Measurements from ENCODE around the gene TUBG2.

Gene TUBG2

GRCh38 chr17:42706732-42707131 is 47.6 kb downstream of the TUBG2 start:
- H3K4me3 ChIP-seq (ENCODE audit: low read length, poor library complexity, severe bottlenecking), result no peak overlapping the region
- TF ChIP-seq EZH2phosphoT487 (IDR thresholded peaks at IDR 0.05; ENCODE audit: borderline replicate concordance), result peak; percentile 53; the same call in 1 of the 2 replicates
- TF ChIP-seq CTCF (conservative IDR thresholded peaks at IDR 0.05; ENCODE audit: low read length), result no peak
- no peaks in the 10 kb centered on the region for H3K27me3 ChIP-seq (ENCODE audit: insufficient read depth, low read length, poor library complexity, severe bottlenecking)
- no peak overlapping the region for H2AFZ ChIP-seq (ENCODE audit: low read length)
- H3K4me1 ChIP-seq (ENCODE audit: insufficient read depth, low read length, poor library complexity, severe bottlenecking), result peaks cover 7% of the 10 kb centered on the region
- H3K36me3 ChIP-seq (ENCODE audit: insufficient read depth, low read length), result peaks cover 58% of the 10 kb centered on the region; the same call in 1 of the 2 replicates
- peaks cover 4% of the 10 kb centered on the region for H4K20me1 ChIP-seq (ENCODE audit: insufficient read depth, low read length, poor library complexity, severe bottlenecking)
- H3K9ac ChIP-seq (ENCODE audit: low read depth, low read length, poor library complexity, severe bottlenecking), result no peak overlapping the region
- no peaks in the 10 kb centered on the region for H3F3A ChIP-seq (ENCODE audit: low read depth)
- no peaks in the 10 kb centered on the region for H3K9me3 ChIP-seq (ENCODE audit: insufficient read depth, low read depth, low read length)
- H3K4me2 ChIP-seq (ENCODE audit: low read depth, low read length, poor library complexity, severe bottlenecking), result no peak overlapping the region
- no peaks in the 10 kb centered on the region for H3K9me2 ChIP-seq (replicated peaks; ENCODE audit: low read depth, low read length)
- no peaks in the 10 kb centered on the region for H3K79me2 ChIP-seq (ENCODE audit: insufficient read depth, low read length)

- no peak overlapping the region for H3K9ac ChIP-seq (ENCODE audit: low read depth, low read length, poor library complexity, severe bottlenecking)
- peaks cover 7% of the 10 kb centered on the region for H3K4me1 ChIP-seq (ENCODE audit: insufficient read depth, low read length, poor library complexity, severe bottlenecking)
- no peaks in the 10 kb centered on the region for H3K79me2 ChIP-seq (ENCODE audit: insufficient read depth, low read length)
- H4K20me1 ChIP-seq (ENCODE audit: insufficient read depth, low read length, poor library complexity, severe bottlenecking), result peaks cover 4% of the 10 kb centered on the region
- no peak overlapping the region for H3K4me3 ChIP-seq (ENCODE audit: low read length, poor library complexity, severe bottlenecking)
- H3K9me2 ChIP-seq (replicated peaks; ENCODE audit: low read depth, low read length), result no peaks in the 10 kb centered on the region
- H3F3A ChIP-seq (ENCODE audit: low read depth), result no peaks in the 10 kb centered on the region
- TF ChIP-seq EZH2phosphoT487 (IDR thresholded peaks at IDR 0.05; ENCODE audit: borderline replicate concordance) (no peak), CTCF (conservative IDR thresholded peaks at IDR 0.05; ENCODE audit: low read length) (no peak)
- no peaks in the 10 kb centered on the region for H3K9me3 ChIP-seq (ENCODE audit: insufficient read depth, low read depth, low read length)
- H2AFZ ChIP-seq (ENCODE audit: low read length), result no peak overlapping the region
- peaks cover 61% of the 10 kb centered on the region; the same call in 1 of the 2 replicates for H3K36me3 ChIP-seq (ENCODE audit: insufficient read depth, low read length)
- H3K4me2 ChIP-seq (ENCODE audit: low read depth, low read length, poor library complexity, severe bottlenecking), result no peak overlapping the region
- H3K27me3 ChIP-seq (ENCODE audit: insufficient read depth, low read length, poor library complexity, severe bottlenecking), result no peaks in the 10 kb centered on the region
Observed at GRCh38 chr17:42708588-42708987, 49.5 kb downstream of the TUBG2 start.

DNA sequence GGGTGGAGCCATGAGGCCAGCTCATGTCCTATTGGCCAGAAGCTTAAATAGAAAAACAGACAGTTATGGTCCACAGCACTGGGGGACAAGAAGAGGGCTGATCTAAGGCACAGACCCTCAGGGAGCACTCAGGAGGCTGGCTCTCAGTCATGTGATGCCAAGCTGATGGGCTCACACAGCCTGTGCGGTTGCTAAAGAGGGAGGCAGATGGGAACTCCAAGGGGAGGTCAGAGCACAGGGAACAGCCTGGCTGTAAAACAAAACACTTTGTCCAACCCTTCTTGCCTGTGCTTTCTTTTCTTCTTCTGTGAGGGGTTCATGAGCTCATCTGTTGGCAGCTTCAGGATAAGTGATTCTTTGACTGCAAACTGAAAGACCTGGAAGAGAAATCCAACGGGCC is 50.5 kb downstream of the TUBG2 start:
- H3K27me3 ChIP-seq (ENCODE audit: insufficient read depth, low read length, poor library complexity, severe bottlenecking), result no peaks in the 10 kb centered on the region
- peaks cover 57% of the 10 kb centered on the region; the same call in 1 of the 2 replicates for H3K36me3 ChIP-seq (ENCODE audit: insufficient read depth, low read length)
- H4K20me1 ChIP-seq (ENCODE audit: insufficient read depth, low read length, poor library complexity, severe bottlenecking), result peaks cover 4% of the 10 kb centered on the region
- no peak overlapping the region for H2AFZ ChIP-seq (ENCODE audit: low read length)
- H3K9me2 ChIP-seq (replicated peaks; ENCODE audit: low read depth, low read length), result no peaks in the 10 kb centered on the region
- H3K9me3 ChIP-seq (ENCODE audit: insufficient read depth, low read depth, low read length), result no peaks in the 10 kb centered on the region
- H3F3A ChIP-seq (ENCODE audit: low read depth), result no peaks in the 10 kb centered on the region
- TF ChIP-seq EZH2phosphoT487 (IDR thresholded peaks at IDR 0.05; ENCODE audit: borderline replicate concordance) (no peak), CTCF (conservative IDR thresholded peaks at IDR 0.05; ENCODE audit: low read length) (no peak)
- H3K79me2 ChIP-seq (ENCODE audit: insufficient read depth, low read length), result no peaks in the 10 kb centered on the region
- H3K4me2 ChIP-seq (ENCODE audit: low read depth, low read length, poor library complexity, severe bottlenecking), result no peak overlapping the region
- H3K4me3 ChIP-seq (ENCODE audit: low read length, poor library complexity, severe bottlenecking), result no peak overlapping the region
- no peak overlapping the region for H3K9ac ChIP-seq (ENCODE audit: low read depth, low read length, poor library complexity, severe bottlenecking)
- peaks cover 7% of the 10 kb centered on the region for H3K4me1 ChIP-seq (ENCODE audit: insufficient read depth, low read length, poor library complexity, severe bottlenecking)

Data from Loucy (cell line).